ENCODE data around the gene BEGAIN. TPM values are rescaled to one million over a fixed set of nuclear protein-coding genes. Genes with fewer than 3 reads are reported as not detected.
A peak's percentile ranks its signal among the peaks of the same experiment; 100 is the strongest.

Gene BEGAIN
- total RNA-seq, 3 donors from 2014 or later = 0.64 to 4.1 (median 2.0) TPM

DNA sequence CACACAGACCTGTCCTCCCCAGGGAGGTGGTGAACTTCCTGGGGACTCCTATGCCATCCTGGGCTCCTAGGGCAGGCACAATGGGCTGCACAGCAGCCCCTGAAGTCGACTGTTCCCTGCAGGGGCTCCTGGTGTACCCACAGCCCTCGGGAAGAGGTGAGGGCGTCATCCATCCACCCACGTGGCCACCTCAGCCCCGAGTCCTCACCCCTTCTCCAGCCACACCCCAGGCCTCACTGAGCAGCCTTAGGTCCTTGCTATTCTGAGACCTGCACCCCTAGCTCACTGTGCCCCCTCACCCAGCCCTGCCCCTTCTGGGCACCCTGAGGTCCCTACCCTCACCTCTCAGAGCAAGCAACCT, 38.9 kb downstream of the BEGAIN start:
- TF ChIP-seq POLR2A (IDR thresholded peaks at IDR 0.05) (no peak), POLR2AphosphoS5 (IDR thresholded peaks at IDR 0.05) (no peak)
- TF ChIP-seq, protein P1, sequence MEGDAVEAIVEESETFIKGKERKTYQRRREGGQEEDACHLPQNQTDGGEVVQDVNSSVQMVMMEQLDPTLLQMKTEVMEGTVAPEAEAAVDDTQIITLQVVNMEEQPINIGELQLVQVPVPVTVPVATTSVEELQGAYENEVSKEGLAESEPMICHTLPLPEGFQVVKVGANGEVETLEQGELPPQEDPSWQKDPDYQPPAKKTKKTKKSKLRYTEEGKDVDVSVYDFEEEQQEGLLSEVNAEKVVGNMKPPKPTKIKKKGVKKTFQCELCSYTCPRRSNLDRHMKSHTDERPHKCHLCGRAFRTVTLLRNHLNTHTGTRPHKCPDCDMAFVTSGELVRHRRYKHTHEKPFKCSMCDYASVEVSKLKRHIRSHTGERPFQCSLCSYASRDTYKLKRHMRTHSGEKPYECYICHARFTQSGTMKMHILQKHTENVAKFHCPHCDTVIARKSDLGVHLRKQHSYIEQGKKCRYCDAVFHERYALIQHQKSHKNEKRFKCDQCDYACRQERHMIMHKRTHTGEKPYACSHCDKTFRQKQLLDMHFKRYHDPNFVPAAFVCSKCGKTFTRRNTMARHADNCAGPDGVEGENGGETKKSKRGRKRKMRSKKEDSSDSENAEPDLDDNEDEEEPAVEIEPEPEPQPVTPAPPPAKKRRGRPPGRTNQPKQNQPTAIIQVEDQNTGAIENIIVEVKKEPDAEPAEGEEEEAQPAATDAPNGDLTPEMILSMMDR (IDR thresholded peaks at IDR 0.05) = no peak
- no peak for DNase-seq (ENCODE audit: low spot score in 2 of 2)
- Histone ChIP-seq H3K4me1 (no peaks in the 10 kb centered on the region), H3K4me3 (peak overlapping the region in 1 of 3 donors; percentile 3), H3K27me3 (no peaks in the 10 kb centered on the region), H3K9me3 (no peaks in the 10 kb centered on the region), H3K36me3 (no peaks in the 10 kb centered on the region), H3K27ac (peak overlapping the region; percentile 60 to 79)
- intact Hi-C loops (cut with DNase I; ENCODE audit: low total_unique reads) = no loop called here

DNA sequence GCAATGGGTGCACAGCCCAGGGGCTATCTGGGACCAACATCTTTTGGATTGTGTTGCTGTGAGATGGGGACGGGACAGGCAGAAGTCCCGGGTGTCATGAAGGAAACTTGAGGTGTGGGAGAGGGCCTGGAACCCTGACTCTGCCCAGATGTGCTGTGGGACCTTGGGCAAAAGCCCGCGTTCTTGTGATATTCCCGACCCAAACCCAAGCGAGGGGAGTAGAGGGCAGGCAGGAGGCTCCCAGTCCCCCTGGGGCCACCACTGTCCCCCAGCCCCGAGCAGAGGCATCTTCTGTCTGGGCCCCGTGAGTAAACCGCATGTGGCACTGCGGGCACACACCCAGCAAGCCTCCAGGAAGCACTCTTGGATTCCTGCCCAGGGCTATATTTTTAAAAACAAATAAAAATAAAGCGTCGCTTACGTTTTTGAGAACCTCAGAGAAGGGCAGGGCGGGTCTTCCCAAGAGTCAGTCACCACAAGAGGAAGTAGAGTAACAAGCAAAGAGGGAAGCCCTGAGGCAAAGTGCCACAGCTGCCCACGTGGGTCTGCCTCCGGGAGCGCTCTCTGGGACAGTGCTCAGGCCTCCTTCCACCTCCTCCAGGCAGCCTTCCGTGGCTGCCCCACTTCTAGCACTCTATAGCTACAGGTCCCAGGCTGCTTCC, 39.5 kb downstream of the BEGAIN start:
- Histone ChIP-seq H3K36me3 (no peaks in the 10 kb centered on the region), H3K27me3 (no peaks in the 10 kb centered on the region), H3K4me1 (no peaks in the 10 kb centered on the region), H3K9me3 (no peaks in the 10 kb centered on the region), H3K27ac (peak overlapping the region; percentile 60 to 79), H3K4me3 (peak overlapping the region in 1 of 3 donors; percentile 66)
- no peak for TF ChIP-seq POLR2A (IDR thresholded peaks at IDR 0.05)
- TF ChIP-seq POLR2AphosphoS5 (IDR thresholded peaks at IDR 0.05) = no peak
- TF ChIP-seq, protein P1 (IDR thresholded peaks at IDR 0.05) = no peak
- intact Hi-C loops (cut with DNase I; ENCODE audit: low total_unique reads) = no loop called here
- DNase-seq (ENCODE audit: low spot score in 2 of 2) = no peak

DNA sequence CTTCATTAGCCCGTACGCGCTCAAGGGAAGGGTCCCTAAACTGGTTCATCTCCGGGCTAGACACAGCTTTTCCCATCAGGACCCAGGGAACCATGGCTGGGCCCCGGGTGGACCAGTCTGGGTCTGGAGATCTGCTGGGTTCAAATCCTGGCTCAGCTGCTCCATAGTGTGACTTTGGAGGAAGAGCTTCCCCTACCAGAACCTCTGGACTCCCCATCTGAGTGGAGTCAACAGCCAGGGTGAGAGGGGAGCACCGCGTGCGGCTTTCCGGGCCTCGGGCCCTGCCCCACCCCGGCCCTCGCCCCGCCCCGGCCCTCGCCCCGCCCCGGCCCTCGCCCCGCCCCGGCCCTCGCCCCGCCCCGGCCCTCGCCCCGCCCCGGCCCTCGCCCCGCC, 41.2 kb downstream of the BEGAIN start:
- TF ChIP-seq POLR2AphosphoS5 (IDR thresholded peaks at IDR 0.05) (no peak), POLR2A (IDR thresholded peaks at IDR 0.05) (no peak)
- TF ChIP-seq, protein P1 (IDR thresholded peaks at IDR 0.05) = no peak
- DNase-seq (ENCODE audit: low spot score in 2 of 2) = no peak
- H3K27me3 ChIP-seq = no peaks in the 10 kb centered on the region
- no peaks in the 10 kb centered on the region for H3K36me3 ChIP-seq
- intact Hi-C loops (cut with DNase I; ENCODE audit: low total_unique reads) = no loop called here
- peak overlapping the region; percentile 39 to 66 (median 46) for H3K4me3 ChIP-seq
- H3K9me3 ChIP-seq = no peaks in the 10 kb centered on the region
- H3K4me1 ChIP-seq = no peaks in the 10 kb centered on the region
- peak overlapping the region; percentile 70 to 87 for H3K27ac ChIP-seq

DNA sequence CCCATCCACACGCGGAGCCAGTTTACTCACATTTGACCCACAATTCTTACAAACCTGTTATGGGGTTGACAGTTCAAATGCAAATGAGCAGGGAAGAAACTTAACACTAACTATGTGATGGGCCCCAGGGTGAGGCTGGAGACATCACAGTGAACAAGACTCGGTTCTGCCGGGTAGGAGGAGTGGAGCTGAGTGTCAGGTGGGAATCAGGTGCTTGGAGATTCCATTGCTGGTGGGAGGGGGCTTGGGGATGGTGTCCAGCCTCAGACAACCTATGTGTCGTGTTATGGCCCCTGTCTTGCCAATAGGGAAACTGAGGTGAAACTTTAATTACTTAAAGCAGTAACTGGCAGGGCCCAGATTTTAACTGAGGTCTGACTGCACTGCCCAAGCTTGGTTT, 41.9 kb downstream of the BEGAIN start:
- TF ChIP-seq POLR2A (IDR thresholded peaks at IDR 0.05) (no peak), POLR2AphosphoS5 (IDR thresholded peaks at IDR 0.05) (no peak)
- TF ChIP-seq, protein P1 (IDR thresholded peaks at IDR 0.05) = no peak
- intact Hi-C loops (cut with DNase I; ENCODE audit: low total_unique reads) = no loop called here
- no peak overlapping the region for H3K4me3 ChIP-seq
- peak overlapping the region in 1 of 2 donors; percentile 87 for H3K27ac ChIP-seq
- no peak for DNase-seq (ENCODE audit: low spot score in 2 of 2)
- no peaks in the 10 kb centered on the region for H3K9me3 ChIP-seq
- no peaks in the 10 kb centered on the region for H3K4me1 ChIP-seq
- H3K27me3 ChIP-seq = no peaks in the 10 kb centered on the region
- no peaks in the 10 kb centered on the region for H3K36me3 ChIP-seq

DNA sequence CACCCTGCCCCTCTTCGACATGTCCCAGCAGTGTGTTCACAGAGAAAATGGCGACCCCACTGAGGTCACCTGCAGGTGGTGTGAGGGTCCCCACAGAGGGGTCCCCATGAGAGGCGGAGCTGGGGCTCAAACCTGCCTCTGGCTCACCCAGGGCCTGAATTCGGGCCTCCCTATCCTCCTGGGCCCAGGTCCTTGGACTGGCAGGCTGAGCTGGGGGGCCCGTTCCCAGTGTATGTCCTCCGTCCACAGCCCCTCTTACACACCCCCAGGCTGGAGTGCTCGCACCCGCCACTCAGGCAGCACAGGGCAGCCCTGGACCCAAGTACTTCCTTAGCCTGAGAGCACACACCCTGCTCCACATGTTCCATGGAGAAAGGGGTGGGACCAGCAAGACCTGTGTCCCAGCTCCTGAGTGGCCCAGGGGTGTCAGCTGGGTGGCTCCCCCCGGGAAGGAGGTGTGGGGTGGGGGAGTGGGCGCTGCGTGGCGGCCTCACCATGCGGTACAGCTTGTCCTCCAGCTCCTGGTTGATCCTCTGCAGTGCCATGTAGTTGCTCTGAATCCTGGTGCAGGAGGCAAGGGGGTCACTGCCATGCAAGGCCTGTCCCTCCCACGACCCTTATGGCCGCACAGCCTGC, 42.6 kb downstream of the BEGAIN start:
- Histone ChIP-seq H3K27ac (no peak overlapping the region), H3K4me1 (no peaks in the 10 kb centered on the region), H3K4me3 (no peak overlapping the region), H3K27me3 (no peaks in the 10 kb centered on the region), H3K9me3 (no peaks in the 10 kb centered on the region), H3K36me3 (no peaks in the 10 kb centered on the region)
- no peak for TF ChIP-seq POLR2A (IDR thresholded peaks at IDR 0.05)
- no peak for TF ChIP-seq POLR2AphosphoS5 (IDR thresholded peaks at IDR 0.05)
- TF ChIP-seq, protein P1 (IDR thresholded peaks at IDR 0.05) = no peak
- no peak for DNase-seq (ENCODE audit: low spot score in 2 of 2)
- intact Hi-C loops (cut with DNase I; ENCODE audit: low total_unique reads) = no loop called here

Measured in breast epithelium (tissue), 4 donors.